SK-N-SH treated with all-trans-retinoic acid at 6 μM for 48 hours (cell line): ENCODE data around the gene RABGAP1.

Source experiments
- CSDC2 ChIP-seq: fragments of 250-450 bp; sonication (Bioruptor Pico); IDR thresholded peaks from 2 replicates; pipeline ENCODE4 v1.5.0; 2020; ENCODE audit warnings: mild to moderate bottlenecking, moderate library complexity
- GLIS3 ChIP-seq: fragments of 250-450 bp; sonication (Bioruptor Pico); IDR thresholded peaks from 2 replicates; pipeline ENCODE4 v1.5.0; 2020; ENCODE audit warnings: mild to moderate bottlenecking, moderate library complexity
- POU6F1 ChIP-seq: fragments of 250-450 bp; sonication (Bioruptor Pico); IDR thresholded peaks from 2 replicates; pipeline ENCODE4 v1.8.0; 2021; ENCODE audit warnings: low read depth, mild to moderate bottlenecking, moderate library complexity, borderline replicate concordance
- SNAI2 ChIP-seq: fragments of 250-450 bp; sonication (Bioruptor Pico); IDR thresholded peaks from 2 replicates; pipeline ENCODE4 v1.5.0; 2020; ENCODE audit warnings: mild to moderate bottlenecking, moderate library complexity
- ZC3H10 ChIP-seq: fragments of 250-450 bp; sonication (Bioruptor Pico); IDR thresholded peaks from 2 replicates; pipeline ENCODE4 v1.5.1; 2021; ENCODE audit warnings: mild to moderate bottlenecking, moderate library complexity
- ZFP30 ChIP-seq: fragments of 450-650 bp; formaldehyde crosslinking; IDR thresholded peaks from 2 replicates; pipeline ENCODE4 v1.5.0; 2022; ENCODE audit warnings: mild to moderate bottlenecking, moderate library complexity

GRCh38 chr9:123007269-123007668, 66.4 kb downstream of the RABGAP1 start:
- TF ChIP-seq CSDC2 (CRISPR knock-in tag) (no peak), SNAI2 (CRISPR knock-in tag) (no peak), ZC3H10 (CRISPR knock-in tag) (no peak), GLIS3 (CRISPR knock-in tag) (no peak), ZFP30 (CRISPR knock-in tag) (no peak), POU6F1 (CRISPR knock-in tag) (no peak)
